GM12878 (cell line): ENCODE data around the gene SOCS4. TPM values are rescaled to one million over a fixed set of nuclear protein-coding genes. Genes with fewer than 3 reads are reported as not detected.

Source experiments
- EP300 ChIP-seq, 2 experiments: fragments of 150-350 bp in 1 of 2; IDR thresholded peaks; 2 replicates each; pipeline ENCODE4 v1.6.1; 2011 to 2012; ENCODE audit warnings: low read depth in 2 of 2, low read length in 2 of 2, borderline replicate concordance in 1 of 2, improper control_type of control experiment in 1 of 2, inconsistent platforms in 1 of 2; ENCODE audit not compliant: control insufficient read depth in 1 of 2
- HDGF ChIP-seq: fragments of 450-650 bp; IDR thresholded peaks from 2 replicates; pipeline ENCODE4 v1.6.1; 2016; ENCODE audit warnings: antibody characterized with exemption
- MEF2A ChIP-seq: IDR thresholded peaks from 2 replicates; pipeline ENCODE4 v1.6.1; 2011; ENCODE audit warnings: low read depth, mild to moderate bottlenecking, low read length, moderate library complexity; ENCODE audit not compliant: insufficient read depth
- MTA2 ChIP-seq: fragments of 450-650 bp; IDR thresholded peaks from 2 replicates; pipeline ENCODE4 v1.6.1; 2016; ENCODE audit warnings: low read depth, mild to moderate bottlenecking, moderate library complexity
- RFX5 ChIP-seq: IDR thresholded peaks from 2 replicates; pipeline ENCODE4 v1.6.1; 2011; ENCODE audit warnings: low read depth, low read length, improper control_type of control experiment
- RUNX3 ChIP-seq: IDR thresholded peaks from 2 replicates; pipeline ENCODE4 v1.6.1; 2012; ENCODE audit warnings: low read length, inconsistent platforms
- TARDBP ChIP-seq: IDR thresholded peaks from 2 replicates; pipeline ENCODE4 v1.6.1; 2016; ENCODE audit warnings: borderline replicate concordance
- YBX1 ChIP-seq: fragments of 450-650 bp; IDR thresholded peaks from 2 replicates; pipeline ENCODE4 v1.6.1; 2016; ENCODE audit warnings: antibody characterized with exemption
- ZNF622 ChIP-seq: fragments of 450-650 bp; IDR thresholded peaks from 2 replicates; pipeline ENCODE4 v1.6.1; 2017; ENCODE audit warnings: mild to moderate bottlenecking, inconsistent platforms
- polyA plus RNA-seq, 11 experiments: library from polyadenylated mRNA; depleted of rRNA in 4 of 11; unstranded in 6 of 11; stranded (reverse) in 5 of 11; fragments of >200 nt; fragmentation: Nextera tagmentation in 4 of 11; fragmentation: Illumina TruSeq in 1 of 11; extraction: Ambion mirVana in 4 of 11; extraction: Trizol in 1 of 11; gene quantifications; 1 replicate in 1 of 11; 2 replicates in 10 of 11; pipeline versions ENCODE4 v1.2.1 to v1.2.3, GENCODE V29; 2011 to 2016; ENCODE audit warnings: inconsistent platforms in 2 of 11, missing spikeins in 2 of 11, low read depth in 1 of 11
- total RNA-seq, 4 experiments: library from RNA; depleted of rRNA in 3 of 4; stranded (reverse); fragments of >200 nt in 3 of 4; fragmentation: Illumina TruSeq in 1 of 4; extraction: Trizol in 1 of 4; gene quantifications; 2 replicates each; pipeline versions ENCODE4 v1.2.1 to v1.2.3, GENCODE V29; 2013 to 2021
- TF ChIP-seq, protein P1 (sequence below): fragments of 450-650 bp; IDR thresholded peaks from 2 replicates; pipeline ENCODE4 v1.6.1; 2017; ENCODE audit warnings: mild to moderate bottlenecking, moderate library complexity
- TF ChIP-seq, protein P2 (sequence below): fragments of 150-350 bp; IDR thresholded peaks from 2 replicates; pipeline ENCODE4 v1.6.1; 2016; ENCODE audit warnings: low read depth, low read length
- TF ChIP-seq, protein P3 (sequence below): IDR thresholded peaks from 2 replicates; pipeline ENCODE4 v1.6.1; 2012; ENCODE audit warnings: low read depth, low read length, improper control_type of control experiment
- TF ChIP-seq, protein P4 (sequence below): fragments of 450-650 bp; IDR thresholded peaks from 2 replicates; pipeline ENCODE4 v1.6.1; 2017; ENCODE audit warnings: low read depth, mild to moderate bottlenecking, moderate library complexity
- TF ChIP-seq, protein P5 (sequence below): IDR thresholded peaks from 2 replicates; pipeline ENCODE4 v1.6.1; 2011; ENCODE audit warnings: borderline replicate concordance, low read depth, mild to moderate bottlenecking, moderate library complexity, mixed read lengths, low read length; ENCODE audit not compliant: insufficient read depth; ENCODE audit errors: extremely low read length

Gene SOCS4
- total and polyA plus RNA-seq, 10 of the 15 experiments (the other 5 are each of a cell fraction or from before 2014, with no cell fraction given), result 5.7 to 31.5 (median 20.8) TPM

DNA sequence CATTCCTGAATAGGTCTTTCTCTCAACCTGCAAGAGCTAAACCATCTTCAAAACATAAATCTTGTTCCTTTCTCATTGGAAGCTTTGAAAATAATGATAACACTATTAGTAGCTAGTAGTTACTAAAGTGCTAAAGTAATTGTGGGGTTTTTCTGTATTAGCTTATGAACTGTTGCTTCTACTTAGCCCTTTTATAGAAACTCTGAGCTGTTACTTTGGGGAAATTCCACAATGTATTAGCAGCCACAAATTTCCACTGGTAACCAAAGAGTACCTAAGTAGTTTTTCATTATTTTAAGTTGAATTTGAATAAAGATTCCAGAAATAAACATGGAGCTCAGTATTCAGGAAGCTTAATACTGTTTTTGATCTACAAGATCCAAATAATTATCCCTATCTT lies 18.1 kb downstream of the SOCS4 start (continued):
- TF ChIP-seq, protein P1, sequence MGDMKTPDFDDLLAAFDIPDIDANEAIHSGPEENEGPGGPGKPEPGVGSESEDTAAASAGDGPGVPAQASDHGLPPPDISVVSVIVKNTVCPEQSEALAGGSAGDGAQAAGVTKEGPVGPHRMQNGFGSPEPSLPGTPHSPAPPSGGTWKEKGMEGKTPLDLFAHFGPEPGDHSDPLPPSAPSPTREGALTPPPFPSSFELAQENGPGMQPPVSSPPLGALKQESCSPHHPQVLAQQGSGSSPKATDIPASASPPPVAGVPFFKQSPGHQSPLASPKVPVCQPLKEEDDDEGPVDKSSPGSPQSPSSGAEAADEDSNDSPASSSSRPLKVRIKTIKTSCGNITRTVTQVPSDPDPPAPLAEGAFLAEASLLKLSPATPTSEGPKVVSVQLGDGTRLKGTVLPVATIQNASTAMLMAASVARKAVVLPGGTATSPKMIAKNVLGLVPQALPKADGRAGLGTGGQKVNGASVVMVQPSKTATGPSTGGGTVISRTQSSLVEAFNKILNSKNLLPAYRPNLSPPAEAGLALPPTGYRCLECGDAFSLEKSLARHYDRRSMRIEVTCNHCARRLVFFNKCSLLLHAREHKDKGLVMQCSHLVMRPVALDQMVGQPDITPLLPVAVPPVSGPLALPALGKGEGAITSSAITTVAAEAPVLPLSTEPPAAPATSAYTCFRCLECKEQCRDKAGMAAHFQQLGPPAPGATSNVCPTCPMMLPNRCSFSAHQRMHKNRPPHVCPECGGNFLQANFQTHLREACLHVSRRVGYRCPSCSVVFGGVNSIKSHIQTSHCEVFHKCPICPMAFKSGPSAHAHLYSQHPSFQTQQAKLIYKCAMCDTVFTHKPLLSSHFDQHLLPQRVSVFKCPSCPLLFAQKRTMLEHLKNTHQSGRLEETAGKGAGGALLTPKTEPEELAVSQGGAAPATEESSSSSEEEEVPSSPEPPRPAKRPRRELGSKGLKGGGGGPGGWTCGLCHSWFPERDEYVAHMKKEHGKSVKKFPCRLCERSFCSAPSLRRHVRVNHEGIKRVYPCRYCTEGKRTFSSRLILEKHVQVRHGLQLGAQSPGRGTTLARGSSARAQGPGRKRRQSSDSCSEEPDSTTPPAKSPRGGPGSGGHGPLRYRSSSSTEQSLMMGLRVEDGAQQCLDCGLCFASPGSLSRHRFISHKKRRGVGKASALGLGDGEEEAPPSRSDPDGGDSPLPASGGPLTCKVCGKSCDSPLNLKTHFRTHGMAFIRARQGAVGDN, result 0 out of 2 replicates have a peak, but pooled peaks have one; percentile 26
- TF ChIP-seq RFX5, result no peak
- TF ChIP-seq EP300 (IDR thresholded peaks at IDR 0.05; ENCODE audit: borderline replicate concordance in 1 of 2, control insufficient read depth in 1 of 2, low read depth in 2 of 2, low read length in 2 of 2), result no peak
- TF ChIP-seq TARDBP, result no peak
- TF ChIP-seq, protein P2, sequence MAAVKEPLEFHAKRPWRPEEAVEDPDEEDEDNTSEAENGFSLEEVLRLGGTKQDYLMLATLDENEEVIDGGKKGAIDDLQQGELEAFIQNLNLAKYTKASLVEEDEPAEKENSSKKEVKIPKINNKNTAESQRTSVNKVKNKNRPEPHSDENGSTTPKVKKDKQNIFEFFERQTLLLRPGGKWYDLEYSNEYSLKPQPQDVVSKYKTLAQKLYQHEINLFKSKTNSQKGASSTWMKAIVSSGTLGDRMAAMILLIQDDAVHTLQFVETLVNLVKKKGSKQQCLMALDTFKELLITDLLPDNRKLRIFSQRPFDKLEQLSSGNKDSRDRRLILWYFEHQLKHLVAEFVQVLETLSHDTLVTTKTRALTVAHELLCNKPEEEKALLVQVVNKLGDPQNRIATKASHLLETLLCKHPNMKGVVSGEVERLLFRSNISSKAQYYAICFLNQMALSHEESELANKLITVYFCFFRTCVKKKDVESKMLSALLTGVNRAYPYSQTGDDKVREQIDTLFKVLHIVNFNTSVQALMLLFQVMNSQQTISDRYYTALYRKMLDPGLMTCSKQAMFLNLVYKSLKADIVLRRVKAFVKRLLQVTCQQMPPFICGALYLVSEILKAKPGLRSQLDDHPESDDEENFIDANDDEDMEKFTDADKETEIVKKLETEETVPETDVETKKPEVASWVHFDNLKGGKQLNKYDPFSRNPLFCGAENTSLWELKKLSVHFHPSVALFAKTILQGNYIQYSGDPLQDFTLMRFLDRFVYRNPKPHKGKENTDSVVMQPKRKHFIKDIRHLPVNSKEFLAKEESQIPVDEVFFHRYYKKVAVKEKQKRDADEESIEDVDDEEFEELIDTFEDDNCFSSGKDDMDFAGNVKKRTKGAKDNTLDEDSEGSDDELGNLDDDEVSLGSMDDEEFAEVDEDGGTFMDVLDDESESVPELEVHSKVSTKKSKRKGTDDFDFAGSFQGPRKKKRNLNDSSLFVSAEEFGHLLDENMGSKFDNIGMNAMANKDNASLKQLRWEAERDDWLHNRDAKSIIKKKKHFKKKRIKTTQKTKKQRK, result no peak
- no peak for TF ChIP-seq HDGF
- TF ChIP-seq MEF2A, result 0 out of 2 replicates have a peak, but pooled peaks have one; percentile 8
- TF ChIP-seq, protein P3, sequence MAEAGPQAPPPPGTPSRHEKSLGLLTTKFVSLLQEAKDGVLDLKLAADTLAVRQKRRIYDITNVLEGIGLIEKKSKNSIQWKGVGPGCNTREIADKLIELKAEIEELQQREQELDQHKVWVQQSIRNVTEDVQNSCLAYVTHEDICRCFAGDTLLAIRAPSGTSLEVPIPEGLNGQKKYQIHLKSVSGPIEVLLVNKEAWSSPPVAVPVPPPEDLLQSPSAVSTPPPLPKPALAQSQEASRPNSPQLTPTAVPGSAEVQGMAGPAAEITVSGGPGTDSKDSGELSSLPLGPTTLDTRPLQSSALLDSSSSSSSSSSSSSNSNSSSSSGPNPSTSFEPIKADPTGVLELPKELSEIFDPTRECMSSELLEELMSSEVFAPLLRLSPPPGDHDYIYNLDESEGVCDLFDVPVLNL, result no peak
- no peak for TF ChIP-seq ZNF622
- no peak for TF ChIP-seq YBX1
- TF ChIP-seq, protein P4, sequence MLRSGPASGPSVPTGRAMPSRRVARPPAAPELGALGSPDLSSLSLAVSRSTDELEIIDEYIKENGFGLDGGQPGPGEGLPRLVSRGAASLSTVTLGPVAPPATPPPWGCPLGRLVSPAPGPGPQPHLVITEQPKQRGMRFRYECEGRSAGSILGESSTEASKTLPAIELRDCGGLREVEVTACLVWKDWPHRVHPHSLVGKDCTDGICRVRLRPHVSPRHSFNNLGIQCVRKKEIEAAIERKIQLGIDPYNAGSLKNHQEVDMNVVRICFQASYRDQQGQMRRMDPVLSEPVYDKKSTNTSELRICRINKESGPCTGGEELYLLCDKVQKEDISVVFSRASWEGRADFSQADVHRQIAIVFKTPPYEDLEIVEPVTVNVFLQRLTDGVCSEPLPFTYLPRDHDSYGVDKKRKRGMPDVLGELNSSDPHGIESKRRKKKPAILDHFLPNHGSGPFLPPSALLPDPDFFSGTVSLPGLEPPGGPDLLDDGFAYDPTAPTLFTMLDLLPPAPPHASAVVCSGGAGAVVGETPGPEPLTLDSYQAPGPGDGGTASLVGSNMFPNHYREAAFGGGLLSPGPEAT, result peak; percentile 84
- TF ChIP-seq, protein P5, sequence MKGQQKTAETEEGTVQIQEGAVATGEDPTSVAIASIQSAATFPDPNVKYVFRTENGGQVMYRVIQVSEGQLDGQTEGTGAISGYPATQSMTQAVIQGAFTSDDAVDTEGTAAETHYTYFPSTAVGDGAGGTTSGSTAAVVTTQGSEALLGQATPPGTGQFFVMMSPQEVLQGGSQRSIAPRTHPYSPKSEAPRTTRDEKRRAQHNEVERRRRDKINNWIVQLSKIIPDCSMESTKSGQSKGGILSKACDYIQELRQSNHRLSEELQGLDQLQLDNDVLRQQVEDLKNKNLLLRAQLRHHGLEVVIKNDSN, result no peak
- 0 out of 2 replicates have a peak, but pooled peaks have one; percentile 22 for TF ChIP-seq RUNX3
- TF ChIP-seq MTA2, result peak; percentile 47; the same call in 1 of the 2 replicates
